Measurements from ENCODE around the gene KPTN.

The KPTN gene

GRCh38 chr19:47430041-47430802 lies 53.8 kb downstream of the KPTN start:
- no peak for TF ChIP-seq CTCF (IDR thresholded peaks at IDR 0.05; ENCODE audit: extremely low read depth, missing control alignments)
- no peak for DNase-seq (ENCODE audit: low spot score)

GRCh38 chr19:47429140-47429793 lies 54.8 kb downstream of the KPTN start:
- no peak for TF ChIP-seq CTCF (IDR thresholded peaks at IDR 0.05; ENCODE audit: extremely low read depth, missing control alignments)
- no peak for DNase-seq (ENCODE audit: low spot score)

- DNase-seq (ENCODE audit: low spot score): peak; percentile 93
Measured at GRCh38 chr19:47428177-47428894, 55.7 kb downstream of the KPTN start.

GRCh38 chr19:47427241-47428176 lies 56.5 kb downstream of the KPTN start:
- DNase-seq (ENCODE audit: low spot score): peak; percentile 88
- TF ChIP-seq CTCF (IDR thresholded peaks at IDR 0.05; ENCODE audit: extremely low read depth, missing control alignments): peak; percentile 85

More at GRCh38 chr19:47428177-47428894, 55.7 kb downstream of the KPTN start:
- no peak for TF ChIP-seq CTCF (IDR thresholded peaks at IDR 0.05; ENCODE audit: extremely low read depth, missing control alignments)

All from GM20000 (cell line).